Caco-2 (cell line): ENCODE measurements around the gene ZNF547. TPM values are rescaled to one million over a fixed set of nuclear protein-coding genes. Genes with fewer than 3 reads are reported as not detected.

Source experiments
- BruUV-seq: library from RNA; stranded (reverse); fragments of 400-500 nt; replicated peaks from 2 replicates; lab custom pipeline; 2021; lab: Mats Ljungman, UMichigan
- CTCF ChIA-PET: fragments of 300-600 bp; sonication (Branson Sonifier 250); formaldehyde crosslinking; loops from one replicate; lab custom pipeline; 2022; ENCODE audit warnings: antibody characterized with exemption; lab: Charles Lee
- POLR2A ChIA-PET: fragments of 300-600 bp; sonication (Branson Sonifier 250); formaldehyde crosslinking; loops from one replicate; lab custom pipeline; 2022; ENCODE audit warnings: antibody characterized with exemption; lab: Charles Lee
- DNase-seq, 2 experiments: peaks; one replicate each; pipeline versions ENCODE4 v3.0.0 to v3.0.0-alpha.2; 2020 to 2022
- H3K27me3 ChIP-seq: replicated peaks from 2 replicates; pipeline ENCODE4 v1.6.0; 2011; ENCODE audit warnings: low read length; ENCODE audit not compliant: control insufficient read depth, insufficient read depth
- H3K36me3 ChIP-seq: 2 replicates; pipeline ENCODE4 v1.5.1; 2011; ENCODE audit warnings: low read length; ENCODE audit not compliant: control insufficient read depth, insufficient read depth
- H3K4me1 ChIP-seq: fragments of 250-450 bp; sonication (Bioruptor Pico); 2 replicates; pipeline ENCODE4 v1.5.1; 2020; ENCODE audit warnings: mild to moderate bottlenecking
- H3K4me3 ChIP-seq: 2 replicates; pipeline ENCODE4 v1.5.1; 2011; ENCODE audit warnings: low read depth, mild to moderate bottlenecking, control low read depth, low read length
- H3K9me3 ChIP-seq: fragments of 250-450 bp; sonication (Bioruptor Pico); 2 replicates; pipeline ENCODE4 v1.5.1; 2020; ENCODE audit warnings: mild to moderate bottlenecking, moderate library complexity
- H3K27ac Mint-ChIP-seq: one replicate; pipeline ENCODE4 v1.8.0; 2022; ENCODE audit warnings: mixed read lengths; ENCODE audit not compliant: unreplicated experiment
- H3K27me3 Mint-ChIP-seq: one replicate; pipeline ENCODE4 v1.8.0; 2022; ENCODE audit warnings: mixed read lengths; ENCODE audit not compliant: insufficient read depth, unreplicated experiment
- H3K36me3 Mint-ChIP-seq: one replicate; pipeline ENCODE4 v1.8.0; 2022; ENCODE audit warnings: mild to moderate bottlenecking, mixed read lengths; ENCODE audit not compliant: insufficient read depth, unreplicated experiment
- H3K4me1 Mint-ChIP-seq: one replicate; pipeline ENCODE4 v1.8.0; 2022; ENCODE audit warnings: low read depth, mixed read lengths; ENCODE audit not compliant: unreplicated experiment
- H3K4me3 Mint-ChIP-seq: one replicate; pipeline ENCODE4 v1.8.0; 2022; ENCODE audit warnings: mild to moderate bottlenecking, moderate library complexity, mixed read lengths; ENCODE audit not compliant: unreplicated experiment
- H3K9me3 Mint-ChIP-seq: one replicate; pipeline ENCODE4 v1.8.0; 2022; ENCODE audit warnings: mixed read lengths; ENCODE audit not compliant: unreplicated experiment
- intact Hi-C: fragments of 100-400 bp; cut with micrococcal nuclease; formaldehyde crosslinking; loops from one replicate; pipeline ENCODE4 v1.10.0; 2022; ENCODE audit not compliant: unreplicated experiment
- total RNA-seq: library from RNA; stranded (reverse); gene quantifications from 2 replicates; pipeline ENCODE4 v1.2.3, GENCODE V29; 2022
- TF ChIP-seq, protein P1 (sequence below), 2 experiments: fragments of 200-600 bp in 1 of 2; IDR thresholded peaks; 1 replicate in 1 of 2; 2 replicates in 1 of 2; pipeline versions ENCODE4 v1.5.1 to v1.8.0; 2011 to 2022; ENCODE audit warnings: antibody characterized with exemption in 1 of 2, control low read depth in 1 of 2, inconsistent platforms in 1 of 2, low read depth in 1 of 2, low read length in 1 of 2, mild to moderate bottlenecking in 1 of 2, moderate library complexity in 1 of 2; ENCODE audit not compliant: insufficient read depth in 1 of 2, severe bottlenecking in 1 of 2, unreplicated experiment in 1 of 2

Gene ZNF547
- total RNA-seq, 1 experiment from 2014 or later = 1.8 TPM

DNA sequence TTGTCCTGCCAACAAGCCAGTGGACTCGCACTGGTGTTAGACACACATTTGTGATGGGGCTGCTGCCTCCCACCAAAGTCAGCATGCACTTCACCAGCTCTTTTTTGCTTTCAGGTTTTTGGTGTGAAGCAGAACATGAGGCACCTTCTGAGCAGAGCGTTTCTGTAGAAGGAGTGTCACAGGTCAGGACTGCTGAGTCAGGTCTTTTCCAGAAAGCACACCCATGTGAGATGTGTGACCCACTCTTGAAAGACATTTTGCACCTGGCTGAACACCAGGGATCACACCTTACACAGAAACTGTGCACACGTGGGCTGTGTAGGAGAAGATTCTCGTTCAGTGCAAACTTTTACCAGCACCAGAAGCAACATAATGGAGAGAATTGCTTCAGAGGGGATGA lies 7.4 kb upstream of the ZNF547 start:
- TF ChIP-seq, protein P1, sequence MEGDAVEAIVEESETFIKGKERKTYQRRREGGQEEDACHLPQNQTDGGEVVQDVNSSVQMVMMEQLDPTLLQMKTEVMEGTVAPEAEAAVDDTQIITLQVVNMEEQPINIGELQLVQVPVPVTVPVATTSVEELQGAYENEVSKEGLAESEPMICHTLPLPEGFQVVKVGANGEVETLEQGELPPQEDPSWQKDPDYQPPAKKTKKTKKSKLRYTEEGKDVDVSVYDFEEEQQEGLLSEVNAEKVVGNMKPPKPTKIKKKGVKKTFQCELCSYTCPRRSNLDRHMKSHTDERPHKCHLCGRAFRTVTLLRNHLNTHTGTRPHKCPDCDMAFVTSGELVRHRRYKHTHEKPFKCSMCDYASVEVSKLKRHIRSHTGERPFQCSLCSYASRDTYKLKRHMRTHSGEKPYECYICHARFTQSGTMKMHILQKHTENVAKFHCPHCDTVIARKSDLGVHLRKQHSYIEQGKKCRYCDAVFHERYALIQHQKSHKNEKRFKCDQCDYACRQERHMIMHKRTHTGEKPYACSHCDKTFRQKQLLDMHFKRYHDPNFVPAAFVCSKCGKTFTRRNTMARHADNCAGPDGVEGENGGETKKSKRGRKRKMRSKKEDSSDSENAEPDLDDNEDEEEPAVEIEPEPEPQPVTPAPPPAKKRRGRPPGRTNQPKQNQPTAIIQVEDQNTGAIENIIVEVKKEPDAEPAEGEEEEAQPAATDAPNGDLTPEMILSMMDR (IDR thresholded peaks at IDR 0.05; ENCODE audit: insufficient read depth in 1 of 2, low read depth in 1 of 2, low read length in 1 of 2, severe bottlenecking in 1 of 2, unreplicated experiment in 1 of 2) = no peak
- Mint-ChIP-seq H3K9me3 (peaks cover 14% of the 10 kb centered on the region), H3K4me3 (no peak overlapping the region), H3K27me3 (peaks cover 6% of the 10 kb centered on the region), H3K4me1 (no peaks in the 10 kb centered on the region), H3K27ac (no peak overlapping the region), H3K36me3 (no peaks in the 10 kb centered on the region)
- Histone ChIP-seq H3K27me3 (no peaks in the 10 kb centered on the region), H3K4me3 (no peak overlapping the region), H3K4me1 (no peaks in the 10 kb centered on the region), H3K36me3 (no peaks in the 10 kb centered on the region), H3K9me3 (no peaks in the 10 kb centered on the region)
- POLR2A ChIA-PET = no interaction called here
- intact Hi-C loops = no loop called here
- BruUV-seq = no TSS peak
- CTCF ChIA-PET = no interaction called here
- DNase-seq = no peak

DNA sequence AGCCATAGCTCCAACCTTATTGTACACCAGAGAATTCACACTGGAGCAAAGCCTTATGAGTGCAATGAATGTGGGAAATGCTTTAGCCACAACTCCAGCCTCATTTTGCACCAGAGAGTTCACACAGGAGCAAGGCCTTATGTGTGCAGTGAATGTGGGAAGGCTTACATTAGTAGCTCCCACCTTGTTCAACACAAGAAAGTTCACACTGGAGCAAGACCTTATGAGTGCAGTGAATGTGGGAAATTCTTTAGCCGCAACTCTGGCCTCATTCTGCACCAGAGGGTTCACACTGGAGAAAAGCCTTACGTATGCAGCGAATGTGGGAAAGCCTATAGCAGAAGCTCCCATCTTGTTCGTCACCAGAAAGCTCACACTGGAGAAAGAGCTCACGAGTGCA lies 5.9 kb upstream of the ZNF547 start:
- POLR2A ChIA-PET = no interaction called here
- no peaks in the 10 kb centered on the region for H3K36me3 ChIP-seq
- TF ChIP-seq, protein P1 (IDR thresholded peaks at IDR 0.05; ENCODE audit: insufficient read depth in 1 of 2, low read depth in 1 of 2, low read length in 1 of 2, severe bottlenecking in 1 of 2, unreplicated experiment in 1 of 2) = no peak
- BruUV-seq = no TSS peak
- DNase-seq = no peak
- H3K27me3 ChIP-seq = no peaks in the 10 kb centered on the region
- Mint-ChIP-seq H3K4me1 (peaks cover 1% of the 10 kb centered on the region), H3K27me3 (peaks cover 4% of the 10 kb centered on the region), H3K36me3 (no peaks in the 10 kb centered on the region), H3K27ac (no peak overlapping the region), H3K4me3 (no peak overlapping the region), H3K9me3 (peaks cover 6% of the 10 kb centered on the region)
- intact Hi-C loops = no loop called here
- no peak overlapping the region for H3K4me3 ChIP-seq
- CTCF ChIA-PET = no interaction called here
- peaks cover 1% of the 10 kb centered on the region; the same call in 1 of the 2 replicates for H3K4me1 ChIP-seq
- peaks cover 6% of the 10 kb centered on the region for H3K9me3 ChIP-seq

DNA sequence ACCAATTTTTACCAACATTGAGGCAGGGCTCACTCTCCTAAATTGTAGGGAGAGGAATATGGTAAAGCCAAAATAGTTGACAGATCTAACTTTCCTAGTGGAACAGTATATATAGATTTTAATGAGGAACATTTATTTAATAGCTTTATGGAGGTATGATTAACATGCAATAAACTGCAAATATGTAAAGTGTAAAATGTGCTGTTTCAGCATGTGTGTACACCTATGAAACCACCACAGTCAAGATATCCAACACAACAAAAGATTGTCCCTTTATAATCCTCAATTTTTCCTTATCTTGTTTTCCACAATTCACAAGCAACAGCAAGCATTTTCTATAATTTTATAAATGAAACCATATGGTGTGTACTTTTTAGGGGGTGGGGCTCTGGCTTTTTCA lies 4.1 kb upstream of the ZNF547 start:
- Mint-ChIP-seq H3K27ac (no peak overlapping the region), H3K4me3 (no peak overlapping the region), H3K36me3 (peaks cover 16% of the 10 kb centered on the region), H3K9me3 (peaks cover 8% of the 10 kb centered on the region), H3K27me3 (peaks cover 3% of the 10 kb centered on the region), H3K4me1 (peaks cover 19% of the 10 kb centered on the region)
- BruUV-seq = no TSS peak
- no peak for DNase-seq
- peaks cover 3% of the 10 kb centered on the region; the same call in 1 of the 2 replicates for H3K4me1 ChIP-seq
- ChIA-PET POLR2A (no interaction called here), CTCF (no interaction called here)
- H3K36me3 ChIP-seq = no peaks in the 10 kb centered on the region
- peaks cover 12% of the 10 kb centered on the region for H3K9me3 ChIP-seq
- TF ChIP-seq, protein P1 (IDR thresholded peaks at IDR 0.05; ENCODE audit: insufficient read depth in 1 of 2, low read depth in 1 of 2, low read length in 1 of 2, severe bottlenecking in 1 of 2, unreplicated experiment in 1 of 2) = no peak
- no peak overlapping the region for H3K4me3 ChIP-seq
- intact Hi-C loops = no loop called here
- H3K27me3 ChIP-seq = no peaks in the 10 kb centered on the region
